ENCODE data around the gene GAD2. TPM values are rescaled to one million over a fixed set of nuclear protein-coding genes. Genes with fewer than 3 reads are reported as not detected.

GAD2 gene
- total RNA-seq, 4 donors from 2014 or later: not detected

DNA sequence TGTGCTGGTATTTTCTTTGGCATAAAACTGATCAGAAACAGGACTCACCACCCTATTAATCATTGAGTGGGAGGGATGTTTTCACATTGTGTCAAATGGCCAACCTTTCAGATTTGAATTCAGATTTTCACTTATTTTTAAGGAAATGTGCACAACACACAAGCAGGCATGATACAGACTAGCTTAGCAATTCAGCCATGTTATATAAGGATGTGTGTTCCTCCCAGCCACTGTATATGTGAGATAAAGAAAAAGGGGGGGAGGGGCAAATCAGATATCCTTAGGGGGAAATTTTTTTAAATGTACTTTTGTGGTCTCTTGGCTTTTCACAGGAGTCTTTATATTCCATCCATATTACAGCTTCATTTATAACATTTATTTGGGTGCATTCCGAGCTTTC is 3.1 kb downstream of the GAD2 start:
- Histone ChIP-seq H3K27me3 (peaks cover 0 to 76% of the 10 kb centered on the region in 2 donors), H3K36me3 (no peaks in the 10 kb centered on the region), H3K27ac (no peak overlapping the region), H3K9me3 (no peaks in the 10 kb centered on the region), H3K4me3 (no peak overlapping the region), H3K4me1 (peaks cover 0 to 36% (median 7%) of the 10 kb centered on the region in 4 donors)
- DNase-seq (ENCODE audit: low spot score in 2 of 2): no peak
- 43 to 51% methylated on average over 1 of the region's 1 CpG for WGBS, 2 donors
- no peak for TF ChIP-seq POLR2A (IDR thresholded peaks at IDR 0.05)
- no peak for TF ChIP-seq EP300 (IDR thresholded peaks at IDR 0.05)
- TF ChIP-seq, protein P1, sequence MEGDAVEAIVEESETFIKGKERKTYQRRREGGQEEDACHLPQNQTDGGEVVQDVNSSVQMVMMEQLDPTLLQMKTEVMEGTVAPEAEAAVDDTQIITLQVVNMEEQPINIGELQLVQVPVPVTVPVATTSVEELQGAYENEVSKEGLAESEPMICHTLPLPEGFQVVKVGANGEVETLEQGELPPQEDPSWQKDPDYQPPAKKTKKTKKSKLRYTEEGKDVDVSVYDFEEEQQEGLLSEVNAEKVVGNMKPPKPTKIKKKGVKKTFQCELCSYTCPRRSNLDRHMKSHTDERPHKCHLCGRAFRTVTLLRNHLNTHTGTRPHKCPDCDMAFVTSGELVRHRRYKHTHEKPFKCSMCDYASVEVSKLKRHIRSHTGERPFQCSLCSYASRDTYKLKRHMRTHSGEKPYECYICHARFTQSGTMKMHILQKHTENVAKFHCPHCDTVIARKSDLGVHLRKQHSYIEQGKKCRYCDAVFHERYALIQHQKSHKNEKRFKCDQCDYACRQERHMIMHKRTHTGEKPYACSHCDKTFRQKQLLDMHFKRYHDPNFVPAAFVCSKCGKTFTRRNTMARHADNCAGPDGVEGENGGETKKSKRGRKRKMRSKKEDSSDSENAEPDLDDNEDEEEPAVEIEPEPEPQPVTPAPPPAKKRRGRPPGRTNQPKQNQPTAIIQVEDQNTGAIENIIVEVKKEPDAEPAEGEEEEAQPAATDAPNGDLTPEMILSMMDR (IDR thresholded peaks at IDR 0.05): no peak

DNA sequence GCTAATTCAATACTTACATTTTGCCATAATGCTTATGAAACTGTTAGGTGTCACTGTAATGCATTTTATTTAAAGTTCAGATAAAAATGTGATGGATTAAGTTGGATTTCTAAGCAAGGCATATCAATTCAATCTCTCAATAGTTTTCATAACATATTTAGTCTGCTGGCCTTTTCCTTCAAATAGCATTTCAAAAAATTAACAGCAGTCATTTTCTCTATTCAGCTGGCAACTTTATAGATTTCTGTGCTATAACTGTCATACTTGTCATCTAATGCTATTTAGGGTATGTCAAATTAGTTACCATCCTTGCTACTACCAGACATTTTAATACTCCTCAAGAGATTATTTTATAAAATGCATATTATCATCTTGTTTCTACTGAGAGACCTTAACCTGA is 4.3 kb downstream of the GAD2 start:
- peaks cover 0 to 64% of the 10 kb centered on the region in 2 donors for H3K27me3 ChIP-seq
- no peak for DNase-seq (ENCODE audit: low spot score in 2 of 2)
- no peaks in the 10 kb centered on the region for H3K36me3 ChIP-seq
- no peak overlapping the region for H3K27ac ChIP-seq
- H3K9me3 ChIP-seq: no peaks in the 10 kb centered on the region
- H3K4me3 ChIP-seq: no peak overlapping the region
- peaks cover 0 to 24% (median 1%) of the 10 kb centered on the region in 4 donors for H3K4me1 ChIP-seq
- TF ChIP-seq POLR2A (IDR thresholded peaks at IDR 0.05): no peak
- TF ChIP-seq, protein P1 (IDR thresholded peaks at IDR 0.05): no peak
- no peak for TF ChIP-seq EP300 (IDR thresholded peaks at IDR 0.05)

DNA sequence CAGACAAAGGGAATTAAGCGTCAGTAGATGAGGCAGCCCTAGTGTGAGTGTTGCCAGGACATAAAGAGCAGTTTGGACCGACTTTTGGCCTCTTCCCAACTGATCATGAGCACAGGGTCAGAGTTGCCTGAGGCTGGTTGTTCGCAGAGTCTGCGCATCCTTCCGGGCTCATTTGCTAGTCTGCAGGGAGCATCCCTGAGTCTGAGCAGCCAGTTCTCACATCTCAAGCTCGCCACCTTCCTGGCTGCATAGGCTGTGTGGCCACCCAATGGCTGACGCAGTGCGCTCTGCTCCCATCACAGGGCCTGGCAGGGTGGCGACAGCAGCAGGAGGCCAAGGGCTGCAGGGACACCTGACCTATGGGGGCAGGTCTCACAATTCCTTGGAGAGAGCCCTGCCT is 5.0 kb downstream of the GAD2 start:
- Histone ChIP-seq H3K9me3 (no peaks in the 10 kb centered on the region), H3K36me3 (no peaks in the 10 kb centered on the region), H3K27me3 (peaks cover 0 to 57% of the 10 kb centered on the region in 2 donors), H3K4me1 (peaks cover 0 to 17% (median 0%) of the 10 kb centered on the region in 4 donors), H3K27ac (no peak overlapping the region), H3K4me3 (no peak overlapping the region)
- no peak for DNase-seq (ENCODE audit: low spot score in 2 of 2)
- TF ChIP-seq, protein P1 (IDR thresholded peaks at IDR 0.05): no peak
- WGBS, 2 donors: 21 to 30% methylated on average over 9 of the region's 9 CpGs

DNA sequence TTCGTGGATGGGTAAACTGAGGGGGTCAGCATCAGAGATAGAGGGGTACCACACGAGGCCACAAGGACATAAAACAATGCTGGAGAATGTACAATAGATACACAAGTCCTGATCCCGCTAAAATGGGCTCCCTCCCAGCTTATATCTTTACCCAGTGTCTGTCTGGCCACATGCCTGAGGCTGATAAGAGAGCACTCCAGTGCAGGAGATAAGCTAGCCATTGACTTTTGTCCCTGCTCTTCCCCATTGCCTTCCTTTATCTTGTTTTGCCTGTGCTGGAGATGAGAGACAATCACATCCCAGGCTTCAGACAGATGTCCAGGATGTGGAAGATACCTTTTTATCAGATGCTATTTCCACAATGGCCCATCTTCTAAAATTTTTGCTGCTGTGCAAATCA is 6.0 kb downstream of the GAD2 start:
- Histone ChIP-seq H3K4me1 (peaks cover 0 to 7% (median 0%) of the 10 kb centered on the region in 4 donors), H3K27me3 (peaks cover 0 to 47% of the 10 kb centered on the region in 2 donors), H3K36me3 (no peaks in the 10 kb centered on the region), H3K27ac (no peak overlapping the region), H3K4me3 (no peak overlapping the region), H3K9me3 (no peaks in the 10 kb centered on the region)
- WGBS, 2 donors: 58 to 66% methylated on average over 3 of the region's 3 CpGs
- no peak for DNase-seq (ENCODE audit: low spot score in 2 of 2)
- TF ChIP-seq EP300 (IDR thresholded peaks at IDR 0.05): no peak
- TF ChIP-seq, protein P1 (IDR thresholded peaks at IDR 0.05): no peak
- TF ChIP-seq POLR2A (IDR thresholded peaks at IDR 0.05): no peak

DNA sequence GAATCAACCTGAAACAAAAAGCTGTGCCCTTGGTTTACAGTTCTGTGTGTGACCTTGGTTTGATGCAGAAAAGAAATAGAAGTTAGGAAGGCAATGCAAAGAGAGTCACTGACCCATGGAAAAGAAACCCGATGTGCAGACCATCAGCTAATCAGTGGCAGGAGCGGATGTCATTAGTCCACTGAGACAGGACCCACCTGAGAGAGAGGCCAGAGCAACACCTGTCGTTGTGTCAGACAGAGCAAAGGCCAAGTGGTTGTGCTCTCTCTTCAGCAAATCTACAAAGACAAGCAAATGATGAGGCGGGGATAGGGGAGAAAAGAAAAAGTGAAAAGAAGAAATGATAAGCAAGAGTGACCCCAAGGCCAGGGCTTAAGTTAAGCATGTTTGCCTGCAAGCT is 8.7 kb downstream of the GAD2 start:
- H3K4me3 ChIP-seq: no peak overlapping the region
- H3K9me3 ChIP-seq: no peaks in the 10 kb centered on the region
- DNase-seq (ENCODE audit: low spot score in 2 of 2): no peak
- no peak overlapping the region for H3K27ac ChIP-seq
- TF ChIP-seq, protein P1 (IDR thresholded peaks at IDR 0.05): no peak
- TF ChIP-seq EP300 (IDR thresholded peaks at IDR 0.05): no peak
- TF ChIP-seq POLR2A (IDR thresholded peaks at IDR 0.05): no peak
- H3K27me3 ChIP-seq: peaks cover 0 to 19% of the 10 kb centered on the region in 2 donors
- WGBS, 2 donors: 74 to 80% methylated on average over 4 of the region's 4 CpGs
- no peaks in the 10 kb centered on the region for H3K4me1 ChIP-seq
- H3K36me3 ChIP-seq: no peaks in the 10 kb centered on the region

Measured in tibial nerve (tissue), 4 donors.